RPMI7951 (cell line): ENCODE results near the gene CSGALNACT2. TPM values are rescaled to one million over a fixed set of nuclear protein-coding genes. Genes with fewer than 3 reads are reported as not detected.
"Not testable (repeated sequence)": the region's sequence is repeated elsewhere in the genome, so short reads cannot be mapped to it uniquely, and the experiment has no call there.

Experiments used
- DNase-seq: peaks from one replicate; pipeline ENCODE4 v3.0.0-alpha.2; 2012; ENCODE audit warnings: low read depth
- total RNA-seq: library from RNA; depleted of rRNA; stranded (reverse); fragments of >200 nt; shearing (Covaris generic); gene quantifications from 2 replicates; pipeline ENCODE4 v1.2.3, GENCODE V29; 2014

CSGALNACT2 gene
- total RNA-seq, 1 experiment from 2014 or later = 9.5 TPM

DNA sequence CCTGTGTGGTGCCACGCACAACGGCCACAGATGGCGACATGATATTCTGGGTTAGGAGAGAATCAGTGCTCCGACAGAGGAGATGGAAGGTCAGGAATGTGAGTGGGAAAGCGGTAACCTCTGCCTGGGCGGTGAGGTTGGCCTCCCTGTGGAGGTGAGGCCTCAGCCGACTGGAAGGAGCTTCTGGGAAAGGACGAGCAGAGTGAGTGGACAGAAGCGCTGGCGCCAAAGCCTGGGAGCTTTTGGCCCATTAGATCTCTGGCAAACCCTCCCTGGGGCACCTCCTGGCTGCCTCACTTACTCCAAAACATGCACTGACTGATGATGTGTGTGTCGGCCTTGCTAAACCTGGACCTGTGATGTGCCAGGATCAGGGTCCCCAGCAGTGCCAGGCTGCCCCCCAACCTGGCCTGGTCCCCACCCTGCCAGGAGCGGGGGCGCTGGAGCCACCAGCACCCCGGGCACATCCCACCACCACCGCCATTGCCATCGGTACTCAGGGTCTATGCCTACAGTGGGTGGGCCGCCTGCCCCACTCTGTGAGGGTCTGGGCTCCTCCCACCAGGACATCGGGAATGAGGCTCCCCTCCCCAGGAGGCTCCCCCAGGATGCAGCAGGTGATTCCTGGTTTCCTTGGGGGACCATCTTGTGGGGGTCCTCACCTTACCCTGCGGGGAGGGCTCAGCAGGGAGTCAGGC lies 77.7 kb downstream of the CSGALNACT2 start:
- DNase-seq = no peak

GRCh38 chr10:43216931-43217562 lies 78.8 kb downstream of the CSGALNACT2 start:
- DNase-seq = no peak

DNA sequence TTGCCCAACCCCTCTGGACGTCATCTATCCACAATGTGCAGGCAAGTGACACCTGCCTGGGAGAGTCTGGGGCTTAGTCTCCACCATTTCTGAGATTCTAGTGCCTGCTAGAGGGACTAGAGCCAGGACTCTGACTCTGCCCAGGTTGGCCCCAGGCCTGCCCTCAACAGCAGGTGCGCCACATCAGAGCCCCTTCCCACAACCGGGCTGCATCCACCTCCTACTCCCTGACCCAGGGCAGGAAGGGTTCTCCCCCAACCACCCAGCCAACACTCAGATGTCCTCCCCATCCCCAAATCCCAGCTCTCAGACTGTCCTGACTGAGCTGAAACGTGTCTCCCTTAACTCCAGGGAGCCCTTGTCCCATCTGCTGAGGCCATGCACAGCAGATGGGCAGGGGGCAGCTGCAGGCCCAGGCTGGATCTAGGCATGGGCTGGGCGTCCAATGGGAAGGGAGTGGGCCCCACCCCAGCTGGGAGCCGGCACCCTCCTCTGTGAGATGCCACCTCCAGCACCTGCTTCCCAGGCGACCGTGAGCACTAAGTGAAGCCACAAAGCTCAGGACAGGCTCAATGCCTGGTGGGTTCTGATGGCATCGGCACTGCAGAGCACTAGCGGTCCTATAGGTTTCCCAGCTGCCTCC lies 79.4 kb downstream of the CSGALNACT2 start:
- no peak for DNase-seq

DNA sequence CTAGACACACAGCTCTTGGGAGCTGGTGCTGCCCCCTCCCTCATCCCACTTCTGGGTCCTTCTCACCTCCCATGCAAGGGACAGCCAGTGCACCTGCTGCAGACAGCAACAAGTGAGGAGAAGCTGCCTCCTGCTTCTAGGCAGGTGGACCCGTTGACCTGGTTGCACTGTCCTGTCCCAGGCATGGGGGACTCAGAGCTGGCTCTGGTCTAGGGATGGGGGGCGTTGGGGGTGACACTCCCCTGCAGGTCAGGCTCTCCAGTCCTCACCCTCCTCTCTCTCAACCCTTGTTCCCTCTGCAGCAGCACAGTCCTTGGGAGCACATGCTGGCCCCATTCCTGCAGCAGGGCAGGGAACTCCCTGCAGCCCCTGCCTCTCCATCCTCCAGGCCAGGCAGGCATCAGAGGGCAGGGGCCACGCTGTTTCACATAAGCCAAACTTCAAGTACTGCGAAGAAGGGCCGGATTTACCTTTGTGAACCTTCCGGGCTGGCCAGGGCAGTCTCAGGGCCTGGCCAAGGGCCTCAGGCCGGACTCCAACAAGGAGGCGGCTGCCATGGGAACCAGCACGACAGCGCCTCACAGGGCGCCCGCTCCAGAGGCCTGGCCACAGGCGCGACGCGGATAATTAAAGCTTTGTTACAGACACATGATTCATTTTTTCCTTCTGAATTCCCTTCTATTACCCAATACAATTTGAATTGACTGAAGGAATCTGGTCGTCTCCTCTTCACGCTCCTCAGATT lies 80.1 kb downstream of the CSGALNACT2 start:
- DNase-seq = peak; percentile 42

- no peak for DNase-seq
These were observed 80.9 kb downstream of the CSGALNACT2 start for GRCh38 chr10:43218951-43219837.

- DNase-seq = no peak
These were observed 81.6 kb downstream of the CSGALNACT2 start for GRCh38 chr10:43219848-43220247.

- DNase-seq = not testable (repeated sequence)
These were observed 82.0 kb downstream of the CSGALNACT2 start for GRCh38 chr10:43220251-43220650.

GRCh38 chr10:43220657-43221418 lies 82.6 kb downstream of the CSGALNACT2 start:
- DNase-seq = no peak

- no peak for DNase-seq
These were observed 83.4 kb downstream of the CSGALNACT2 start for GRCh38 chr10:43221419-43222209.

DNA sequence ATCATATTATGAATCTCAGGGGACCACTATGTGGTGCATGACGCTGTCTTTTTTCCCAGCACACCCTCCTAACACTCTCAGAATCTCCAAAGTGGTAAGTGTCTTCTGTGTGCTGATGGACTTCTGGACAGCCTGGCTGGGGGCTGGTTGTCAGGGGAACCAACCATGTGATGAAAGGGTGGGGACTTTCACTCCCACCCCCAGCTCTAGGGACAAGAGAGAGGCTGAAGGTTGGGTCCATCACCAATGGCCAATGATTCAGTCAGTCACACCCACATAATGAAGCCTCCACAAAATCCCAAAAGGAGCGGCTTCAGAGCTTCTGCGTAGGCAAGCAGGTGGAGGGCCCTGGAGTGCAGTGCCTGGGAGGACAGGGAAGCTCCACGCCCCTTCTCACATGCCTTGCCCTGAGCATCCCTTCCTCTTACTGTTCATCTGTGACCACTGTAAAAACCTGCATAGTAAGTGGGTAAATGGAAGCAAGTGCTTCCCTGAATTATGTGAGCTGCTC lies 84.0 kb downstream of the CSGALNACT2 start:
- DNase-seq = no peak

DNA sequence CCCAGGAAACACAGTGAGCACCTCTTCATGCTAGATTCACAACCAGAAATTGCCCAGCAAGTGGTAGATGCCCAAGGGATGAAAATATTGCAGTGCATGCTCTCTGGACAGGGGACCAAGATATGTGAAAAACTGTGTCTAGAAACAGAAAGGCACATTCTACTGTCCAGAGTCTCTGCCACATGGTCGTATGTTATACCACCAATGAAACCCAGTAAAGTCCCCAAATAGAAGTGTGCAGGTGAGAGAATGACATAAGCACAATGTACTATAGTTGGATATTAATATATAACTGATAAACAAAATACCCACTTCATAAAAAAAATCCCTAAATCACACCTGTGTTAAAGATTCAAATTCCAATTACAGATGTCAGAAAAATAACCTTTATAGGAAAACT lies 84.8 kb downstream of the CSGALNACT2 start:
- DNase-seq = no peak

- DNase-seq = no peak
These were observed 86.1 kb downstream of the CSGALNACT2 start for GRCh38 chr10:43224321-43224720.

- no peak for DNase-seq
These were observed 87.0 kb downstream of the CSGALNACT2 start for GRCh38 chr10:43225004-43225786.

DNA sequence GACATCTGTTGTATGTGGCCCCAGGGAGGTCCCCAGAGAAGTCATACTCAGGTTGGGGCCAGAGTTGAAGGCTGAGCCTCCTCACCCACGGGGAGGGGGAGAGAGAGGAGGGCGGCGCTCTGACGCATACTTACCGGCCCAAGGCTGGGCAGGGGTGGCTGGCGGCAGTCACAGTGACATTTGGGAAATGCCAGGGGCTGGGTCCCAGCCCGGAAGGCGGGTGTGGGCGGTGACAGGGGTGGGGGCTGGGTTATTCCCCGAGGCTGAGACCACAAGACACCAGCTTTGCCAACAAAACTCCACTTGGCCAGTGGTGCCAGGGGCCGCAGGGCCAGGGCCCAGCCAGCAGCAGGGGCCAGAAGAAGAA lies 87.5 kb downstream of the CSGALNACT2 start:
- peak; percentile 4 for DNase-seq

DNA sequence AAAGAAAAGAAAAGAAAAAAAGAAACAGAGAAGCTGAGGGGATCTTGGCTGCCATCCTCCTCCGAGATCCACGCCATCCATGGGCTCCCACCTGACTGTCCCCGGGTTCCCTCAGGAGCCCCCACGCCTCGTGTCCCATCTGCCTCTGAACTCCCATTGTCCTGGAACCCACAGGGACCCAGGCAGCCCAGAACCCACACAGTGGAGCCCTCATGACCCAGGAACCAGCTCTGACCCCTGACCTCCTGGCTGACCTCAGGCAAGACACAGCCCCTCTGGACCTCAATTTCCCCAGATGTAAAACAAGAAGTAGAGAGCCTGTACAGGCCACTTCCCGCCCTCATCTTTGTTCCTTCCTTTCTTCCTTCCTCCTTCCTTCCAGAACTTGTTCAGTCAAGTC lies 88.2 kb downstream of the CSGALNACT2 start:
- DNase-seq = no peak

DNA sequence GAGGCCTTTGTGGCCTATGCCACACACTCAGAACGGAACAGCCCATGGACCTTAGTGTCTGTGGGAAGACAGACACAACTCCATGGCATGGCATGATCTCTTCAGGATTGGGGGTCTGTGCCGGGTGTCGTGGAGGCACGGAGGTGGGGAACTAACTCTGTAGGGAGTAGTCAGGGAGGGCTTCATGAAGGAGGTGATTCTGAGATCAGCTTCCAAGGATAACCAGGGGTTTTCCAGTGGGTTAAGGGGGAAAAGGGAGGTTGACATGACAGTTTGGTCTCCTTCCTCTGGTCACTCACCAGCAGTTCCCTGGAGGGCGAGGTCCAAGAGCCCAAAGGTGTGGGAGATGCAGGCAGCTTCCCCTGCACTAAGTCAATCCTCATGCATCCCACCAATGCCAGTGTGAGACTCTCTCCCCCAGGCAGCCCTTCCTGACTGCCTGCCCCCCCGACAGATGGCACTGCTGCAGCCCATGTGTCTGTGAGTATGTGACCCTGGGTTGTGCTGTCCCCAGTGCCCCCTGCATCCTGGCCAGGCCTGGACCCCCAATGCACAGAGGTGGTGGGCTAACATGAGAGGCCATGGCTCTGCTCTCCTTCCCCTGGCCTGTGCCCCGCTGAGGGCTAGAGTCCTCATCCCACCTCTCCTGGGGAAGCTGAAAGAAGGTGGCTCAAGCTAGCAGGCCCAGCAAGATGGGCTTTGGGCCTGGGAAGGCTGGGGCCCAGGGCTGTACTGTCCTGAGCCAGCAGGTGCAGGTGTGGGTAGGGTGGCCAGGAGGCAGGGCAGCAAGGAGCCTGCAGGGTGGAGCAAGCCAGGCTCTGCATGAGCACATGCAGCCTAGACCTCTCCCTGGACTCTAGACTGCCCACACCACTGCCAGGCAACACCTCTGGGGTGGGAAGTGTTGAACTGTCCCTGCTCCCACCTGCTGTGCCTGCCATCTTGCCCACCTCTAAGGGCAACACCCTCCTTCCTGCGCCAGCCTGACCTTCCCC lies 88.9 kb downstream of the CSGALNACT2 start:
- DNase-seq = no peak
